CD4-positive, alpha-beta T cell treated with Interleukin-6 for 4 hours (primary cell): ENCODE results near the gene MEF2C.
"Not testable (repeated sequence)": the region's sequence is repeated elsewhere in the genome, so short reads cannot be mapped to it uniquely, and the experiment has no call there.

Experiments used
- DNase-seq: peaks from one replicate; pipeline ENCODE4 v3.0.0-alpha.2; 2020; ENCODE audit warnings: mixed read lengths

The MEF2C gene

GRCh38 chr5:88860501-88860900 is 22.5 kb downstream of the MEF2C start:
- DNase-seq, result no peak

- no peak for DNase-seq
Observed at GRCh38 chr5:88858392-88858791, 24.6 kb downstream of the MEF2C start.

GRCh38 chr5:88856381-88856780 is 26.6 kb downstream of the MEF2C start:
- DNase-seq, result not testable (repeated sequence)

GRCh38 chr5:88854769-88855168 is 28.2 kb downstream of the MEF2C start:
- no peak for DNase-seq

- no peak for DNase-seq
Observed at GRCh38 chr5:88847420-88847819, 35.6 kb downstream of the MEF2C start.

GRCh38 chr5:88846434-88846833 is 36.5 kb downstream of the MEF2C start:
- DNase-seq, result no peak

- DNase-seq, result no peak
Observed at GRCh38 chr5:88845081-88845697, 37.8 kb downstream of the MEF2C start.

- no peak for DNase-seq
Observed at GRCh38 chr5:88842784-88843183, 40.2 kb downstream of the MEF2C start.

- DNase-seq, result no peak
Observed at GRCh38 chr5:88841212-88841611, 41.8 kb downstream of the MEF2C start.

GRCh38 chr5:88840495-88840894 is 42.5 kb downstream of the MEF2C start:
- DNase-seq, result no peak

GRCh38 chr5:88839238-88839637 is 43.7 kb downstream of the MEF2C start:
- no peak for DNase-seq

- DNase-seq, result no peak
Observed at GRCh38 chr5:88838500-88838899, 44.5 kb downstream of the MEF2C start.

- DNase-seq, result no peak
Observed at GRCh38 chr5:88837817-88838216, 45.2 kb downstream of the MEF2C start.

- DNase-seq, result no peak
Observed at GRCh38 chr5:88837222-88837621, 45.8 kb downstream of the MEF2C start.

GRCh38 chr5:88836195-88836838 is 46.7 kb downstream of the MEF2C start:
- DNase-seq, result no peak

GRCh38 chr5:88834499-88834898 is 48.5 kb downstream of the MEF2C start:
- no peak for DNase-seq

- no peak for DNase-seq
Observed at GRCh38 chr5:88834131-88834462, 48.9 kb downstream of the MEF2C start.

GRCh38 chr5:88833371-88834130 is 49.4 kb downstream of the MEF2C start:
- peak; percentile 3 for DNase-seq

GRCh38 chr5:88831816-88832215 is 51.2 kb downstream of the MEF2C start:
- DNase-seq, result no peak

GRCh38 chr5:88830567-88830966 is 52.4 kb downstream of the MEF2C start:
- DNase-seq, result no peak

- DNase-seq, result no peak
Observed at GRCh38 chr5:88829775-88830174, 53.2 kb downstream of the MEF2C start.

- no peak for DNase-seq
Observed at GRCh38 chr5:88829054-88829453, 53.9 kb downstream of the MEF2C start.

GRCh38 chr5:88827997-88828396 is 55.0 kb downstream of the MEF2C start:
- no peak for DNase-seq
